OCI-LY3 (cell line): ENCODE measurements around the gene FCN1.

ENCODE experiments used
- EZH2phosphoT487 ChIP-seq: fragments of 200-600 bp; shearing (Covaris generic); IDR thresholded peaks from 2 replicates; pipeline ENCODE4 v1.6.1; 2018; ENCODE audit warnings: antibody characterized with exemption, mixed run types, low read depth
- TF ChIP-seq, protein P1 (sequence below): fragments of 200-600, 300-600 bp; sonication (generic); IDR thresholded peaks from 2 replicates; pipeline ENCODE4 v1.5.1; 2014; ENCODE audit warnings: antibody characterized with exemption, low read length, low read depth

- TF ChIP-seq, protein P1, sequence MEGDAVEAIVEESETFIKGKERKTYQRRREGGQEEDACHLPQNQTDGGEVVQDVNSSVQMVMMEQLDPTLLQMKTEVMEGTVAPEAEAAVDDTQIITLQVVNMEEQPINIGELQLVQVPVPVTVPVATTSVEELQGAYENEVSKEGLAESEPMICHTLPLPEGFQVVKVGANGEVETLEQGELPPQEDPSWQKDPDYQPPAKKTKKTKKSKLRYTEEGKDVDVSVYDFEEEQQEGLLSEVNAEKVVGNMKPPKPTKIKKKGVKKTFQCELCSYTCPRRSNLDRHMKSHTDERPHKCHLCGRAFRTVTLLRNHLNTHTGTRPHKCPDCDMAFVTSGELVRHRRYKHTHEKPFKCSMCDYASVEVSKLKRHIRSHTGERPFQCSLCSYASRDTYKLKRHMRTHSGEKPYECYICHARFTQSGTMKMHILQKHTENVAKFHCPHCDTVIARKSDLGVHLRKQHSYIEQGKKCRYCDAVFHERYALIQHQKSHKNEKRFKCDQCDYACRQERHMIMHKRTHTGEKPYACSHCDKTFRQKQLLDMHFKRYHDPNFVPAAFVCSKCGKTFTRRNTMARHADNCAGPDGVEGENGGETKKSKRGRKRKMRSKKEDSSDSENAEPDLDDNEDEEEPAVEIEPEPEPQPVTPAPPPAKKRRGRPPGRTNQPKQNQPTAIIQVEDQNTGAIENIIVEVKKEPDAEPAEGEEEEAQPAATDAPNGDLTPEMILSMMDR: no peak
- TF ChIP-seq EZH2phosphoT487: no peak
Measured at GRCh38 chr9:134936346-134937163, 18.8 kb upstream of the FCN1 start.
